K562 (cell line): ENCODE data around the gene BPTF. TPM values are rescaled to one million over a fixed set of nuclear protein-coding genes. Genes with fewer than 3 reads are reported as not detected.

Source experiments
- CHD7 ChIP-seq: fragments of 200-600 bp; sonication (generic); IDR thresholded peaks from one replicate; pipeline ENCODE4 v1.6.1; 2012; ENCODE audit warnings: mild to moderate bottlenecking, low read depth, low read length, inconsistent platforms
- FOXP4 ChIP-seq: sonication (generic); formaldehyde crosslinking; IDR thresholded peaks from 2 replicates; pipeline ENCODE4 v1.8.0; 2022; ENCODE audit warnings: mild to moderate bottlenecking, missing genetic modification reagents, borderline replicate concordance
- GABPB2 ChIP-seq: fragments of 250-450 bp; sonication (Bioruptor Pico); conservative IDR thresholded peaks from 2 replicates; pipeline ENCODE4 v1.5.1; 2021; ENCODE audit warnings: mild to moderate bottlenecking
- HDGF ChIP-seq: fragments of 450-650 bp; IDR thresholded peaks from 2 replicates; pipeline ENCODE4 v1.6.1; 2016
- KAT2B ChIP-seq: IDR thresholded peaks from one replicate; pipeline ENCODE4 v1.6.1; 2012; ENCODE audit warnings: low read depth, mild to moderate bottlenecking, control low read depth, inconsistent platforms, low read length, moderate library complexity
- KLF6 ChIP-seq: fragments of 250-450 bp; sonication (Bioruptor Pico); IDR thresholded peaks from 2 replicates; pipeline ENCODE4 v1.4.0; 2020; ENCODE audit warnings: mild to moderate bottlenecking, moderate library complexity, borderline replicate concordance
- NCOA2 ChIP-seq, 2 experiments: fragments of 450-650 bp; IDR thresholded peaks; 2 replicates each; pipeline ENCODE4 v1.6.1; 2018; ENCODE audit warnings: mild to moderate bottlenecking in 2 of 2, moderate library complexity in 1 of 2; ENCODE audit not compliant: partially characterized antibody in 2 of 2
- OTX1 ChIP-seq: fragments of 450-650 bp; formaldehyde crosslinking; IDR thresholded peaks from 2 replicates; pipeline ENCODE4 v1.4.0; 2022; ENCODE audit warnings: mild to moderate bottlenecking
- PATZ1 ChIP-seq: fragments of 250-450 bp; sonication (Bioruptor Pico); IDR thresholded peaks from 2 replicates; pipeline ENCODE4 v1.5.0; 2020; ENCODE audit warnings: mild to moderate bottlenecking, borderline replicate concordance
- SNIP1 ChIP-seq: fragments of 450-650 bp; IDR thresholded peaks from 2 replicates; pipeline ENCODE4 v1.7.1; 2017; ENCODE audit warnings: low read depth, mild to moderate bottlenecking
- ZNF766 ChIP-seq: fragments of 200-800 bp; sonication (Bioruptor generic); conservative IDR thresholded peaks from 2 replicates; pipeline ENCODE4 v1.6.1; 2016; ENCODE audit warnings: missing genetic modification characterization, missing compliant biosample characterization
- ZSCAN32 ChIP-seq: fragments of 450-650 bp; formaldehyde crosslinking; IDR thresholded peaks from 2 replicates; pipeline ENCODE4 v1.4.0; 2020; ENCODE audit warnings: mild to moderate bottlenecking, moderate library complexity
- polyA plus RNA-seq, 8 experiments: library from polyadenylated mRNA; depleted of rRNA in 4 of 8; stranded (reverse) in 5 of 8; unstranded in 3 of 8; fragments of >200 nt; fragmentation: Nextera tagmentation in 2 of 8; fragmentation: Illumina TruSeq in 1 of 8; extraction: Ambion mirVana in 2 of 8; extraction: Trizol in 1 of 8; gene quantifications; 2 replicates each; pipeline versions ENCODE4 v1.2.1 to v1.2.3, GENCODE V29; 2011 to 2014; ENCODE audit warnings: inconsistent platforms in 1 of 8, missing spikeins in 1 of 8
- total RNA-seq, 7 experiments: library from RNA; depleted of rRNA in 6 of 7; stranded (reverse); fragments of >200 nt in 6 of 7; fragmentation: Illumina TruSeq in 2 of 7; extraction: Trizol in 2 of 7; gene quantifications; 2 replicates each; pipeline versions ENCODE4 v1.2.1 to v1.2.3, GENCODE V29; 2011 to 2021; ENCODE audit warnings: low replicate concordance in 1 of 7

Gene BPTF
- total and polyA plus RNA-seq, 9 of the 15 experiments (the other 6 are each of a cell fraction or from before 2014, with no cell fraction given): 12.5 to 52.1 (median 26.9) TPM

- TF ChIP-seq CHD7 (no peak), KLF6 (CRISPR knock-in tag) (peak; percentile 32; the same call in 1 of the 2 replicates), GABPB2 (CRISPR knock-in tag) (no peak), ZNF766 (0 out of 2 replicates have a peak, but pooled peaks have one; percentile 74), ZSCAN32 (no peak), PATZ1 (CRISPR knock-in tag) (no peak), OTX1 (CRISPR knock-in tag) (no peak), NCOA2 (IDR thresholded peaks at IDR 0.05; ENCODE audit: partially characterized antibody in 2 of 2) (no peak), KAT2B (no peak), FOXP4 (CRISPR knock-in tag) (no peak), HDGF (no peak), SNIP1 (no peak)
Observed at GRCh38 chr17:67784364-67785121, 40.8 kb upstream of the BPTF start (continued).
